ENCODE results near the gene EXOG.
A peak's percentile ranks its signal among the peaks of the same experiment; 100 is the strongest.
"Not testable (repeated sequence)": the region's sequence is repeated elsewhere in the genome, so short reads cannot be mapped to it uniquely, and the experiment has no call there.

The EXOG gene

GRCh38 chr3:38563070-38563885 is 67.1 kb downstream of the EXOG start:
- DNase-seq = no peak

GRCh38 chr3:38563886-38564270 is 67.7 kb downstream of the EXOG start:
- DNase-seq = no peak

- DNase-seq = no peak
These were observed 68.6 kb downstream of the EXOG start for GRCh38 chr3:38564631-38565338.

- DNase-seq = no peak
These were observed 69.4 kb downstream of the EXOG start for GRCh38 chr3:38565339-38566214.

GRCh38 chr3:38566215-38566528 is 70.0 kb downstream of the EXOG start:
- DNase-seq = no peak

GRCh38 chr3:38566794-38567193 is 70.7 kb downstream of the EXOG start:
- DNase-seq = not testable (repeated sequence)

- no peak for DNase-seq
These were observed 71.4 kb downstream of the EXOG start for GRCh38 chr3:38567498-38567897.

- DNase-seq = no peak
These were observed 77.0 kb downstream of the EXOG start for GRCh38 chr3:38573111-38573510.

GRCh38 chr3:38573556-38573955 is 77.4 kb downstream of the EXOG start:
- DNase-seq = peak in 5 of 56 donors; percentile 7 to 41 (median 22)

- no peak for DNase-seq
These were observed 78.5 kb downstream of the EXOG start for GRCh38 chr3:38574411-38575278.

GRCh38 chr3:38575279-38575843 is 79.2 kb downstream of the EXOG start:
- DNase-seq = no peak

Data from amygdala (tissue), 56 donors.